GM19452 (cell line): ENCODE data around the gene LRG1.

Source experiments
- ATAC-seq: cut with Tn5 transposase; IDR thresholded peaks from one replicate; pipeline ENCODE4 v1.9.1; 2021; ENCODE audit not compliant: unreplicated experiment

LRG1 gene

DNA sequence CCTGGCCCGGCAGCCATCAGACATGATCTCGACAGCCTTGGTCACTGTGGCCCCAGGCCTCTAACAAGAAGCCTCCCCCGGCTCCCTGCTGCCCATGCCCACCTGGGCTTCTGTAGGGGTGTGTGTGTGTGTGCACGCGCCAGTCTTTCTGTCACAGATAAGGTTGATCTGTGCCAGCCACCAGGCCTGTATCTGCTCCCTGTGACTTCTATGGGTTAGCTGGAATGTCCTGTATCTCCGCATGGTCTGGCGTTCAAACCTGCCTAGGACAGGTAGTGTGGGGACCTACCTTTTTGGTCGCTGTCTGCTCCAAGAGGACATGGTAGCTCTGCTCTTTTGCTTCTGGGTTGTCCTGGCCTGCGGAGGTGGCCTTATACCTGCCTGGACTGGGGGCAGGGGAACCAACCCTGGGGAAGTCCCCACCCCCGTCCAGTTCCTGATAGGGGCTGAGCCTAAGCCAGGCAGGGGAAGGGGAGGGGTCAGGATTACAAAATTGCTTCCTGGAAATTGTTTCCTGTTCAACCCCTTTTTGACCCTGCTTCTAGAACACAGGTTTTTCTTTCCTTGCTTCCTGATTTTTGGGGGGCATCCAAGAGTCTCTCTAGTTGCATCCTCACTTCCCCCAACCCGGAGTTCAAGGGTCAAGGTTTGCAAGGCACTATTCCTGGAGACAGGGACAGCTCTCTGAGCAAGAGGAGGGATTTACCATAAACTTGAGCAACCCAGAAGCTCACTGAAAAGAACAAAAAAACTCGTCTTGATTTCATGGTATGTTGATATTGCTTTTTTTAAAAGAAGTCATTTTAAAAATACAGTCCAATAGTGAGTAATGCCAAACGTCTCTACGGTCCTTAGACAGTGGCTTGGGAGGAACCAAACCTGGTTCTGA lies at the start of gene LRG1:
LRG1 (minus strand) TSS at position 344 of the 889 bp plus-strand sequence; CDS start at position 321, 23 bp downstream.
- no peak for ATAC-seq

DNA sequence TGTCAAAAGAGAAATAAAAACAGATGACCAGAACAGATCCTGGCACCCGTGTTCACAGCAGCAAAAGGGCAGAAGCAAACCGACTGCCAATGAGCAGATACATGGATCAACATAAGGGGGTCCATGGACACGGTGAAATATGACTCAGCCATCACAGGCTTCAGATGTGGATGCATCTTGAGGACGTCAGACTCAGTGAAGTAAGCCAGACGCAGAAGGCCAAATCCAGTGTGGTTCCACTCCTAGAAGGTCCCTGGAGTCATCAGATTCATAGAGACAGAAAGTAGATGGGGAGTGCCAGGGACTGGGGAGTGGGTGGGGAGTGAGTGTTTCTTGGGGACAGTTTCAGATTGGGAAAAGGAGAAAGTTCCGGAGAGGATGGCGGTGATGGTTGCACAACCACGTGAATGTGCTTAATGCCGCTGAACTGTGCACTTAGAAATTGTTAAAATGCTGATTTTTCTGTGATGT lies 48.5 kb upstream of the LRG1 start:
- ATAC-seq, result no peak

DNA sequence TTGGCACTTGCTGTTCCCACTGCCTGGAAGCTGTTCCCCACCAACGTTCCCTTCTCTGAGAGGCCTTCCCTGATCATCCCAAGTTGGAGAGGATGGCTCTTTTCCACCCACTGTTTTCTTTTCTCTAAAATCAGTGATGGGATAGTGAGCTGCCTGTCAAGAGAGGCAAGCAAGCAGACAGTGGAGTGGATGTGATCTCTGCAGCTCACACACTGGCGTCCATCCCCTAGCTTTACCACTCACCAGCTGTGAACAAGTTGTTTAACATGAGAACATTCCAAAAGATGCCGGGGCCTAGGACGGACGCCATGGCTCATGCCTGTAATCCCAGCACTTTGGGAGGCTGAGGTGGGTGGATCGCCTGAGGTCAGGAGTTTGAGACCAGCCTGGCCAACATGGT lies 47.7 kb upstream of the LRG1 start:
- no peak for ATAC-seq

DNA sequence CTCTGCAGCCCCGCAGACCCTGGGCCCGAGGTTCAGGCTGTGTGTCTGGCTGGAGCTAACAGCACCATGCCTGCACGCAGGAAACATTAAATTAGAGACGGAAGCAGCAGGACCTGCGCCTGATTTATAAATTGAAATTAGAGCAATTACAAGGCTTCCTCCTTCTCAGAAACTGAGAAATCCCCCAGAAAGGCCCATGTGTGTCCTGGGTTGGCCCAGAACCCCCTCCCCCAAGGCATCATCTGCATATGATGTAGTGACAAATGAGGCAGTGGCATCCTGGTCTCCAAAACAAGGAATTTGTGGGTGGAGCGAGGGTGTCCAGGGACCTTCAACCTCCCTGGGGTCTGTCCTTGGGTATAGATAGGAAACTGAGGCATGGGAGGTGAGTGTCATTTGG lies 46.9 kb upstream of the LRG1 start:
- ATAC-seq, result no peak

- no peak for ATAC-seq
These were observed 46.4 kb upstream of the LRG1 start for GRCh38 chr19:4586245-4586644.

GRCh38 chr19:4585556-4585955 lies 45.7 kb upstream of the LRG1 start:
- no peak for ATAC-seq

GRCh38 chr19:4584670-4585460 lies 45.0 kb upstream of the LRG1 start:
- no peak for ATAC-seq

DNA sequence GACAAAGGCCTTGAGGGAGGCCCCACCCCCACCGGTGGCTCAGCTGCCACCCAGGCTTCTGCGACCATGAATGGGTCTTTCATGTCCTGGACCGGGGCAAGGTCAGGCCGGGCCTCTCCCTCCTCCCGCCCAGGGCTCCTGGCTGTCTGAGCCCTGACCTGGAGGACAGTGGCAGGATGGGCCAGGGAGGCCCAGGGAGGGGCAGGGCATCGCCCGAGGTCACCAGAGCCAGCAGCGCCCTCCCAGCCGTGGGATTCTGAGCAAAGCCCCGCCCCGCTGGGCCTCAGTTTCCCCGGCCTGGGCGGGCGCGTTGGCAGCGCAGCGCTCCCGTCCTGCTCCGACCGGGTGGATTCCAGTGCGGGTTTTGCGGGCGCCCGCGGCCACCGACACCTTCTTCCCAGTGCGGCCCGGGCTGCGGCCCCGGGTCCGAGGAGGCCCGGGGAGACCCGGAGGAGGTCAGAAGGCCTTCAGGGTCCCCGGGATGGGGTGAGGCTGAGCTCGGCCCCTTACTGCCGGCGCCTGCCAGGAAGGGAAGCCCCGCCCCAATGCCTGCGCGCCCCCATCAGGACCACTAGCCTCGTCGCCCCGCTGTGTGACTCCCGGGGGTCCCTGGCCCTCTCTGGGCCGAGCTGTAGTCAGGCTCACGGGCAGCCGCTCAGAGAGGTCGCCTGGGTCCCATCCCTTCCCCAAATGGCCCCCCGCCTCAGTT lies 44.3 kb upstream of the LRG1 start:
- ATAC-seq, result no peak

GRCh38 chr19:4582980-4583842 lies 43.4 kb upstream of the LRG1 start:
- ATAC-seq, result no peak

GRCh38 chr19:4581666-4582553 lies 42.1 kb upstream of the LRG1 start:
- no peak for ATAC-seq

DNA sequence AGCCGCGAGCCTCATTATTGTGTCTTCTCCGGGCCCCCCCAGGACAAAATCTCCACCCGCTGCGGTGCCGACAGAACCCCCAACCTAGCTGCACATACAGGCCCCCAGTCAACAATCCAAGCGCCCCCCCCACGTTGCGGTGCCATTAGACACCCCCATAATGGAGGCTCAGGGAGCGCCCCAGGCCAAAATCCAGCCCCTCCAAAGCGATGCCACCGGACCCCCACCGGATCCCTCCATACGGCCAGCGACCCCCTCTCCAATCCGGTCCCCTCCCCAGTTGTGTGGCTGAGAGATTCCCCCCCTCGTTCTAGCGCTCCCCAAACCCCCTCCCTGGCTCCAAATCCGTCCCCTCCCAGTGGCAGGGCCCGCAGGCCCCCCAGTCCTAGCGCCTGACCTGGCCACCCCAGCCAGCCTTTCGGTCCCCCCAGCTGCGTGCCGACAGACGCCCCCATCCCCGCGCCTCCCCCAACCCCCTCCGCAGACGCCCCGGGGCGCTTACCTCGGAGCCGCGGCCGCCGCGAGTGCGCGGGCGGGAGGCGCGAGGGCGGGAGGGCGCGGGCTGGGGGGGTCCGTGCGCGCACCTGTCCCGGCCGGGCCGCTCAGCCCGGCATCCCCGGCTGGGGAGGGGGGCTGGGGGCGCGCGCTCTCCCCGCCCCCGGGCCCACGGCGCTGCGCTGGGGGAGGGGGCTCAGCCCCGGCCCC lies 41.3 kb upstream of the LRG1 start:
- ATAC-seq, result no peak

DNA sequence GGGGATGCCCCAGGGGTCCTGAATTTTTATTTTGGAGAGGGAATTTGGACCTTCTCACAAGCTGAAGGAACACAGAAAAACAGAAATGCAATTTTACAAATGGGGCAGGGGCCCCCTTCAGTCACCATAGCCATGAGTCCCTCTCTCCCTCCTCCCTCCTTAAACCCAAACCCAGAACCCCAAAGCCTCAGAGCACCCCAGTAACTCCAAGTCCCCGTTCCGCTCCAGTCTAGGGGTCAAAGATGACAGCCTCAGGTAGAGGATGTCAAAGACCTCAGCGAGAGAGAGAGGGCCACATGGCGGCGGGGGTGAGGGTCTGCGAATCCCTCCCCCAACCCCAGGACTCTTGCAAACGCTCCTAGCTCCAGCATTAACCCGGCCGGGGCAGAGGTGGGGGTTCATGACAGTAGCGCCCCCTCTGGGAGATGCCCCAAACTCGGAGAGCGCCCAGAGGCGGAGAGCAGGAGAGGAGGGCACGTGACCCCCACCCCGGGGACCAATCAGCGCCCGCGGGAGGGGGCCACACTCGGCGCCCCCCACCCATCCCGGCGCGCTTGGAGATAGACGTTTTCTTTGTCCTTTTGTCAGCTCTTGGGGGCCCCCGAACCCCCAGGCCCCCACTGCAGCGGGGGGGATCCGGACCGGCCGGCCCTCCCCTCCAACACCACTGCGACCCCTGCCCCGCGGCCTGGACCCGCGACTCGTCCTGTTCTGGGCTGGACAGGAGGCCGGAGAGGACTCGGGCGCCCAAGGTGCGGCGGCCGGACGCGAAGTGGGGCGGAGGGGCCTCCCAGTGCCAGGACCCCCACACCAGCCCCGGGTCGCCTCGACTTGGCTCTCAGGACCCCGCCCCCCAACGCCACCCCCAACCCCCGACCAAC lies 40.4 kb upstream of the LRG1 start:
- no peak for ATAC-seq

- ATAC-seq, result no peak
These were observed 39.6 kb upstream of the LRG1 start for GRCh38 chr19:4579389-4579788.

GRCh38 chr19:4578552-4579248 lies 38.9 kb upstream of the LRG1 start:
- no peak for ATAC-seq

- no peak for ATAC-seq
These were observed 37.4 kb upstream of the LRG1 start for GRCh38 chr19:4577020-4577782.
